Hepatic stellate cell (primary cell): ENCODE measurements around the gene MYL10.
"Not testable (repeated sequence)": the region's sequence is repeated elsewhere in the genome, so short reads cannot be mapped to it uniquely, and the experiment has no call there.

Experiments used
- DNase-seq: peaks from one replicate; pipeline ENCODE4 v3.0.0; 2011; ENCODE audit warnings: low spot score

The MYL10 gene

GRCh38 chr7:101618916-101619315 is 10.2 kb downstream of the MYL10 start:
- no peak for DNase-seq

- DNase-seq, result no peak
Measured at GRCh38 chr7:101618207-101618839, 10.8 kb downstream of the MYL10 start.

DNA sequence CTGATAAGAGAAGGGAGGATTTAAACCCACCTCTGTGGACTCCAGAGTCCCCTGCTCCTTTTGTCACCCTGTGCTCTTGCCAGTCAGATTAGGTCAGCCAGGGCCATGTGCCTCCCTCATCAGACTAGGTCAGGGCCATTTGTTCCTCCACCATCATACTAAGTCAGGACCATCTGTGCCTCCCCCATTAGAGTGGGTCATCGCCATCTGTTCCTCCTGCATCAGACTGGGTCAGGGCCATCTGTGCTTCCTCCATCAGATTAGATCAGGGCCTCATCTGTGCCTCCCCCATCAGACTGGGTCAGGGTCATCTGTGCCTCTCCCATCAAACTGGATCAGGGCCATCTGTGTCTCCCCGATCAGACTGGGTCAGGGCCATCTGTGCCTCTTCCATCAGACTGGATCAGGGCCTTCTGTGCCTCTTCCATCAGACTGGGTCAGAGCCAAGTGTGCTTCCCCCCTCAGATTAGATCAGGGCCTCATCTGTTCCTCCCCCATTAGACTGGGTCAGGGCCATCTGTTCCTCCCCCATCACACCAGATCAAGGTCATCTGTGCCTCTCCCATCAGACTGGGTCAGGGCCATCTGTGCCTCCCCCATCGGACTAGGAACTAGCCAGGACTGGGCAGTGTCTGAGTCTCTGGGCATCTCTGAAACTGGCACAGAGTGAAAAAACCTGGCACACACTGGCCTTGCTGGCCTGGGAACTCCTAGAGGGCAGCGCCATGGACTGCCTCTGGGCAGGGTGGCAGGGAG is 11.5 kb downstream of the MYL10 start:
- DNase-seq, result no peak

DNA sequence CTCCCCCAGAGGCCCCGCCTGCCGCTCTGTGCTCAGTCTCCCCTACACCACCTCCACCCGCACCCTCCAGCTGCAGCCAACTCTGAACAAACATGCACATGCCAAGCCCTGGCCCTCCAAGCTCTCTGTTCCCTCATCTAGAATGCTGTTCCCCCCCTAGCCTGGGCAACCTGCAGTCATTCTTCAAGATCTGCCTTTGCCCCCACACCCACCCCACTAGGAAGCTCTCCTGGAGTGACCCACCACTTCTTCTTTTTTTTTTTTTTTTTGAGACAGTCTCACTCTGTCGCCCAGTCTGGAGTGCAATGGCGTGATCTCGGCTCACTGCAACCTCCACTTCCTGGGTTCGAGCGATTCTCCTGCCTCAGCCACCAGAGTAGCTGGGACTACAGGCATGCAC is 13.7 kb downstream of the MYL10 start:
- DNase-seq, result no peak

DNA sequence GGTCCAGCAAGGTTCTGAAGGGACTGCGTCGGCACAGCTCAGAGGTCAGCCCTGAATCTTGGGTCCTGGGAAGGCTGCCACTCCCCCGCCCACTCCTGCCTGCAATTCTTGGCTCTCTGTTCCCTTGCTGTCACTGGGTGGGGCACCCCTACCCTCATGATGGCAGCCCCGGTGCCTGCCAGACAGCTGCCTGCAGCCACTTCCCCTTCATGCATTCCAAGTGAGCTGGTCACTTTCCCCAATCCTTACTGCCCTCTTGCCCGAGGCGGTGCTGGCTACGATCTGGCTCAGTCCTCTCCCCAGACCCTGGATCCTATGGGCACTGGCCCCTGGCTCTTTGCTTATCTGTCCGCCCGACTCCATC is 14.2 kb downstream of the MYL10 start:
- no peak for DNase-seq

DNA sequence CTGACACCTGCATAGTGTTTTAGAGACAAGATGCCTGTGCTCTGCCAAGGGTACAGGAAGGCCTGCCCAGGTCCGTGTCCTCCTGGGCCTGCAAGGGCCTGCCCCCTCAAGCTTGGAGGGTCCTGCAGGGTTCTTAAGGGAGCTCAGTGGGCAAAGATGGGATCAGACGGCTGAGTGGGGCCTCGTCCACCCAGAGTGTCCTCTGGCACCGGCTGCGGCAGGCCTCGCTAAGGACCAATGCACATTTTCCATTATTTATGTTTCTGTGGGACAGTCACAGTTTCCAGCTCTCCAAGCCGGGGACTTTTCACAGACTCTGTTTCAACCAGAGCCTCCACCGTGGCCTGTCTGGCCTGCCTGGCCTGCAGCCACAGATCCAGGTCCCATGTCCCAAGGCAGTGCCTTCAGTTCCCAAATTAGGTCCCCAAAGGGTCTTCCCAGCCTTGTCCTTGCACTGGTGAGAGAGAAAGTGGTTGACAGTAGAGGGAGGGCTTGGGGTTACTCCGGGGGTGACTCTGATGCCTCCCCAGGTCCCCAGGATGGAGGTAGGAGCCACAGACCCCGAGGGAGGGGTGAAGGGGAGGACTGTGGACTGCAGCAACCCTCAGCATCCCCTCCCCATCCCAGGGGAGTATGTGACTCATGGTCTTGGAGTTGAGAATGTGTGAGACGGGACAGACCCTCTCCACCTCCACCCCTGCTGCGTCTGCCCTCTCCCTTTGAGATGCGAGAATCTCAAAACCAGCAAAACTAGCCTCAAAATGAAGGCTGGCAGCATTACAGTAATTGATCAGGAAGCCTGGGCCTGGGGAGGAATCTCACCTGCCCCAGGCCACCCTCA is 14.8 kb downstream of the MYL10 start:
- no peak for DNase-seq

GRCh38 chr7:101612885-101613515 is 16.1 kb downstream of the MYL10 start:
- DNase-seq, result no peak

GRCh38 chr7:101608772-101609713 is 20.1 kb downstream of the MYL10 start:
- DNase-seq, result no peak

DNA sequence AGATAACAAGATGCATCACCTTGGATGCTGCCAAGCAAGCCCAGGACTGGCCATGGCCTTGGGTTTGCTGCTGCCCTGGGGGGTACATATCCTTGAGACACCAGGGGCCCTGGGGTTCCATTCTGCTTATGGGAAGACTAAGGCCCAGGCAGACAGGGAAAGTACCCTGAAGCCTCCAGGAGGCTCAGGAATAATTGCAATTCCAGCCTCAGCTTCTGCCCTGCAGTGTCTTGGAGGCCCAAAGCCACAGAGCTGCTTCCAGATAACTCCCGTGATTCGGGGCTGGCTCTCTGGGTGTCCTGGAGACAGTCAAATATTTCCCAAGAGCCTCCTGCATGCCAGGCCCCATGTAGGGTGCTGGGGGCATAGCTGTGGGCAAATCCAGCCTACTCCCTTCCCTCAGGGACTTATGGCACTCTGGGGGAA is 22.6 kb downstream of the MYL10 start:
- DNase-seq, result no peak

- DNase-seq, result no peak
Measured at GRCh38 chr7:101605611-101606497, 23.2 kb downstream of the MYL10 start.

DNA sequence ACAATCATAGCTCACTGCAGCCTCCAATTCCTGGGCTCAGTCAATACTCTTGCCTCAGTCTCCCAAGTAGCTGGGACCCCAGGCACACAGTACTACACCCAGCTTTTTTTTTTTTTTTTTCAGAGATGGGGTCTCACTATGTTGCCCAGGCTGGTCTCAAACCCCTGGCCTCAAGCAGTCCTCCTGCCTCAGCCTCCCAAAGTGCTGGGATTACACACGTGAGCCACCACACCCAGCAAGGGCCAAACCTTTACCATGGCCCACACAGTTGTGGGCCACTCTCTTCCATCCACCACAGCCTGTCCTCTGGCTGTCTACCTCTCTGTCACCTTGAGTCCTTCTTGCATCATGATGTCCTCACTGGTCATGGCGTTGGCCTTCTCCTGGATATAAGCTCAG is 24.2 kb downstream of the MYL10 start:
- not testable (repeated sequence) for DNase-seq

GRCh38 chr7:101604331-101604933 is 24.7 kb downstream of the MYL10 start:
- no peak for DNase-seq

- peak; percentile 81 for DNase-seq
Measured at GRCh38 chr7:101602484-101603241, 26.4 kb downstream of the MYL10 start.

- DNase-seq, result no peak
Measured at GRCh38 chr7:101602082-101602481, 27.0 kb downstream of the MYL10 start.

DNA sequence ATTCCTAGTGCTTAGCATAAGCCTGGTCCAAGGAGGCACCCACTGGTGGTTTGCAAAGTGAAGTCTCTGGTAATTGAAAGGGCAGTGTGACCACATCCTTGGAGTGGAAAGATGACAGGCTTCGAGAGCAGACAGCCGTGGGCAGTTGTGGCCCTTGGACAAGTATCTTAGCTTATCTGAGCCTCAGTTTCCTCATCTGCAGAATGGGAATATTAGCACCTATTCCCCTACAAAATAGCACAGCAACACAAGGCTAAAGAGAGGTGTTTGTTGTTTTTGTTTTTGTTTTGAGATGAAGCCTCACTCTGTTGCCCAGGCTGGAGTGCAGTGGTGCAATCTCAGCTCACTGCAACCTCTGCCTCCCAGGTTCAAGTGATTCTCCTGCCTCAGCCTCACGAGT is 29.3 kb downstream of the MYL10 start:
- no peak for DNase-seq

DNA sequence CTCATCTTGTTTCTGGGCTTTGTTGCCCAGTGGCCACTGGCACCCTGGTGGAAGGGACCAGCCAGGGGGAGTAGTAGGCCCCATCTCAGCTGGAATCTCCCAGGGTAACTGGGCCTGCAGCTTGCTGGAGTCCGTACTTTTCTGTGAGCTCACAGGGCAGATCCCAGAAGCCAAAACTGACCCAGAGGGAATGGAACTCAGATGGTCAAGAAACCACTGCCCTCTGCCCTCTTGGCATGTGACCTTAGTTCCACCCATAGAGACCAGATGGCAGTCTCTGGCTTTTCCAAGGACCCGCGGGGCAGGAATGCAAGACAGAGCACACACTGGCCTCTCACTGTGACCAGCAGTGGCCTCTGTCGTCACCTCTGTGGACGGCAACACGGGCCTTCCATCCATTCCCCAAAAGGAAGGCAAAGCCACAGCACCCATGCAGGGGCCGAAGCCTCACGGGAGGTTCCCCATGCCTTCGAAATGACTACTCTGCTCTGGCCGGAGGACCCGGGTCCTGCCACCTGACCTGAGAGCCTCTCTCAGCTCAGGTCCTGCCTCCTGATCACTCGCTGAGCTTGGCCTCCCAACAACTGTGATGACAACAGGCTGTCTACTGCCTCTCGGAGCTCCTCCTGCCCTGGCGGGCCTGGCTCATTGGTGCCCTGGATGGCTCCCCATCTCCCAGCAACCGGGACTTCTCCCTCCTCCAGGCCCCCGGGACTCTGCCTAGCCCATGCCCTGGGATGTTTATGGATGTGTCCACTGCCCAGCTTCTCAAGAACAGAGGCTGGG is 29.9 kb downstream of the MYL10 start:
- DNase-seq, result no peak

DNA sequence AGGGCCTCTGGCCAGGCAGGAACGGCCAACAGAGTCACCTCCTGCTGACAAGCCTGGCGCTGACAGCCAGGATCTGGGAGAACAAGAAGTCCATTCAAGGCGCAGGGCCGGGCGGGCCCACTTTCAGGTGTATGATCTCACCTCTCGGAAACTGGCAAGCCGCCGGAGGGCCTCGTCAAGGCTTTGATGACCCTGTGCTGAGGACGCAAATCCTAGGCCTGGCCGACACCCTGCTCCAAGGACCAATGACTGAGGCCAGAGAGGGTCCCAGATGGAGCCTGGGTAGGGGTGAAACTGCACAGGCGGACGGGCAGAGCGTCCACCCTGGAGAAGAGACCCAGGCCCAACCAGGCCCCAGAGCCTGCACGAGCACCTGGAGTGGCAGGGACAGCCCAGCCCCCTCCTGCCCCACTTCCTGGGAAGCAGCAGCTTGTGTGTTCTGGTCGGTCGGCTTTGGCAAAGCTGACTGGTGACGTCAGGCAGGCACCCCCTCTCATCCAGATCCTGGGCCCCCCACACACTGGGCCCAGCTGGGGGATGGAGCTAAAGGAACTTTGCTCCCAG is 30.6 kb downstream of the MYL10 start:
- no peak for DNase-seq

DNA sequence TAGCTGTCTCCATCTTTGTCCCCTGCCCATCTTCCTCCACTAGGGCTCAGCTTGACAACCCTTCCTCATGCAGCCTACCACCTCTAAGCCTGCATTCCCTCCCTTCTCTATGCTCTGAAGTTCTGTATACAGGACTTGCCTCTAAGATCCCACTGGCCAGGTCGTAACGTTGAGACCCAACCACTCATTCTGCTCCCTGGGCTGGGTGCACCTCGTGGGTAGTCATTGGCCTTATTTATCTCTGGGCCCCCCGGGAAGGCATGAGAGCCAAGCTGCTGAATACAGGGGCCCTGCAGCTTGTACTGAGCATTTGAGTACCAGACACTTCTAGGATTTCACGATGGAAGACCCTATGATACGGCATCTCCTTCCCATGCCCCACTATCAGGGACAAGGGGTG is 31.2 kb downstream of the MYL10 start:
- DNase-seq, result no peak
